HepG2 (cell line): ENCODE results near the gene RAP2A. TPM values are rescaled to one million over a fixed set of nuclear protein-coding genes. Genes with fewer than 3 reads are reported as not detected.
A peak's percentile ranks its signal among the peaks of the same experiment; 100 is the strongest.

Experiments
- ATAC-seq: fragments of 200-7000 bp; cut with Tn5 transposase; 3 replicates; pipeline ENCODE4 v1.9.1; 2020; ENCODE audit warnings: mild to moderate bottlenecking, moderate library complexity
- Bru-seq: library from RNA; stranded (reverse); fragments of 400-500 nt; gene quantifications from one replicate; lab custom pipeline; 2021; lab: Mats Ljungman, UMichigan
- BruChase-seq, 2 experiments: library from RNA; stranded (reverse); fragments of 400-500 nt; gene quantifications; one replicate each; lab custom pipeline; 2021; lab: Mats Ljungman, UMichigan
- BruUV-seq: library from RNA; stranded (reverse); fragments of 400-500 nt; replicated peaks from 2 replicates; lab custom pipeline; 2021; lab: Mats Ljungman, UMichigan
- CTCF ChIA-PET: fragments of 300-600 bp; formaldehyde crosslinking; extraction: SDS; loops from one replicate; lab custom pipeline; 2021; ENCODE audit warnings: low total read pairs, inconsistent platforms, low intra/inter-chr PET ratio; lab: Yijun Ruan, JAX
- POLR2A ChIA-PET: fragments of 350-600 bp; sonication (Branson Sonifier 250); formaldehyde crosslinking; loops from one replicate; lab custom pipeline; 2020; ENCODE audit warnings: antibody characterized with exemption, inconsistent platforms; lab: Yijun Ruan, JAX
- DNase-seq: peaks from one replicate; pipeline ENCODE4 v3.0.0-alpha.2; 2015; ENCODE audit warnings: low spot score
- FAIRE-seq: peaks from 3 replicates; lab custom pipeline; 2011; peaks lifted over from hg19 to GRCh38; lab: Jason Lieb, UNC
- H2AFZ ChIP-seq: one replicate; pipeline ENCODE4 v1.6.1; 2011; ENCODE audit warnings: low read length, inconsistent platforms
- H3K27ac ChIP-seq: fragments of 300-600 bp; 3 replicates; pipeline ENCODE4 v1.8.0; 2011; ENCODE audit warnings: mixed run types, mild to moderate bottlenecking, mixed read lengths, low read length, inconsistent platforms; ENCODE audit not compliant: insufficient read depth; ENCODE audit errors: extremely low read length
- H3K27me3 ChIP-seq, 2 experiments: fragments of 200-600 bp in 1 of 2; 2 replicates in 1 of 2; 3 replicates in 1 of 2; pipeline versions ENCODE4 v1.6.0 to v1.8.0; 2011; ENCODE audit warnings: low read length in 2 of 2, mild to moderate bottlenecking in 2 of 2, moderate library complexity in 2 of 2, inconsistent platforms in 1 of 2; ENCODE audit not compliant: insufficient read depth in 2 of 2, control insufficient read depth in 1 of 2
- H3K36me3 ChIP-seq, 2 experiments: fragments of 200-600 bp in 1 of 2; replicated peaks in 1 of 2; 2 replicates in 1 of 2; 3 replicates in 1 of 2; pipeline versions ENCODE4 v1.5.1 to v1.8.0; 2011; ENCODE audit warnings: low read length in 2 of 2, inconsistent platforms in 1 of 2; ENCODE audit not compliant: insufficient read depth in 2 of 2, control insufficient read depth in 1 of 2
- H3K4me1 ChIP-seq: 2 replicates; pipeline ENCODE4 v1.5.1; 2012; ENCODE audit warnings: low read length, inconsistent platforms; ENCODE audit not compliant: insufficient read depth
- H3K4me2 ChIP-seq: 2 replicates; pipeline ENCODE4 v1.6.0; 2011; ENCODE audit warnings: low read depth, low read length, inconsistent platforms
- H3K4me3 ChIP-seq, 3 experiments: fragments of 200-600 bp in 1 of 3; sonication (generic), shearing (Covaris generic) in 1 of 3; replicated peaks in 1 of 3; 2 replicates each; pipeline ENCODE4 v1.5.1; 2011 to 2016; ENCODE audit warnings: low read length in 3 of 3, inconsistent platforms in 2 of 3, low read depth in 2 of 3, mild to moderate bottlenecking in 2 of 3, control low read depth in 1 of 3, mixed read lengths in 1 of 3; ENCODE audit not compliant: insufficient read depth in 1 of 3
- H3K79me2 ChIP-seq: one replicate; pipeline ENCODE4 v1.6.1; 2011; ENCODE audit warnings: low read length, inconsistent platforms; ENCODE audit not compliant: insufficient read depth
- H3K9ac ChIP-seq: 2 replicates; pipeline ENCODE4 v1.6.0; 2011; ENCODE audit warnings: mild to moderate bottlenecking, low read depth, low read length, inconsistent platforms; ENCODE audit not compliant: insufficient read depth
- H3K9me3 ChIP-seq: 2 replicates; pipeline ENCODE4 v1.5.1; 2012; ENCODE audit warnings: mild to moderate bottlenecking, low read length
- H4K20me1 ChIP-seq: 2 replicates; pipeline ENCODE4 v1.6.0; 2011; ENCODE audit warnings: inconsistent platforms, mild to moderate bottlenecking, low read length, moderate library complexity; ENCODE audit not compliant: insufficient read depth
- JARID2 ChIP-seq: sonication (generic); formaldehyde crosslinking; IDR thresholded peaks from 2 replicates; pipeline ENCODE4 v1.8.1; 2023; ENCODE audit warnings: missing genetic modification reagents, inconsistent platforms; ENCODE audit not compliant: insufficient replicate concordance
- ZNF335 ChIP-seq: sonication (generic); formaldehyde crosslinking; IDR thresholded peaks from 2 replicates; pipeline ENCODE4 v1.4.0; 2020; ENCODE audit warnings: missing genetic modification reagents
- ZNF570 ChIP-seq: sonication (generic); formaldehyde crosslinking; IDR thresholded peaks from 2 replicates; pipeline ENCODE4 v1.4.0; 2020; ENCODE audit warnings: mild to moderate bottlenecking, missing genetic modification reagents, borderline replicate concordance
- WGBS: methylation state at CpG from one replicate; pipeline ENCODE4 v1.1.6; 2017; ENCODE audit warnings: low lambda C conversion rate; 5-methylcytosine and 5-hydroxymethylcytosine counted together
- in situ Hi-C: cut with HindIII; loops from 2 replicates; pipeline ENCODE4 v1.10.0; 2017; ENCODE audit warnings: low pct_unique_long_range_greater_than_20kb; ENCODE audit not compliant: extremely low pct_ligation_motif_present
- intact Hi-C: fragments of 100-400 bp; cut with micrococcal nuclease; formaldehyde crosslinking; loops from one replicate; pipeline ENCODE4 v1.10.0; 2022; ENCODE audit not compliant: unreplicated experiment
- long read RNA-seq, 2 experiments: library from RNA in 1 of 2; library from polyadenylated mRNA in 1 of 2; stranded (forward) in 1 of 2; unstranded in 1 of 2; transcript quantifications; one replicate each; pipeline ENCODE4 v2.0.0, GENCODE V29; 2019 to 2022
- polyA minus RNA-seq, 3 experiments: library from RNA; depleted of rRNA, polyadenylated mRNA; stranded (reverse); fragments of >200 nt; gene quantifications; 2 replicates each; pipeline ENCODE4 v1.2.3, GENCODE V29; 2011; ENCODE audit warnings: low replicate concordance in 1 of 3
- polyA plus RNA-seq, 8 experiments: library from polyadenylated mRNA; depleted of rRNA in 3 of 8; stranded (reverse) in 7 of 8; unstranded in 1 of 8; fragments of >200 nt; fragmentation: Illumina TruSeq in 4 of 8; extraction: Trizol in 4 of 8; gene quantifications; 2 replicates each; pipeline versions ENCODE4 v1.2.1 to v1.2.3, GENCODE V29; 2011 to 2016; ENCODE audit warnings: low read depth in 4 of 8, missing spikeins in 1 of 8, mixed read lengths in 1 of 8; ENCODE audit not compliant: insufficient read depth in 1 of 8
- total RNA-seq, 5 experiments: library from RNA; depleted of rRNA; stranded (reverse); fragments of >200 nt; fragmentation: Illumina TruSeq; extraction: Trizol; gene quantifications; 2 replicates each; pipeline ENCODE4 v1.2.3, GENCODE V29; 2016; ENCODE audit warnings: low read depth in 1 of 5
- TF ChIP-seq, protein P1 (sequence below): sonication (generic); formaldehyde crosslinking; IDR thresholded peaks from 2 replicates; pipeline ENCODE4 v1.4.0; 2020; ENCODE audit warnings: missing genetic modification reagents, borderline replicate concordance
- TF ChIP-seq, protein P2 (sequence below): sonication (generic); formaldehyde crosslinking; IDR thresholded peaks from 2 replicates; pipeline ENCODE4 v1.4.0; 2020; ENCODE audit warnings: mild to moderate bottlenecking, missing genetic modification reagents
- TF ChIP-seq, protein P3 (sequence below): IDR thresholded peaks from 2 replicates; pipeline ENCODE4 v1.6.1; 2012; ENCODE audit warnings: inconsistent platforms

The RAP2A gene
- 23.1 and 31.2 TPM in 2 replicates for total RNA-seq (2016; rRNA removed; fragmentation: Illumina TruSeq; extraction: Trizol)
- 8.2 and 8.3 TPM in 2 replicates for total RNA-seq (2016; cell fraction: cytosol; rRNA removed; fragmentation: Illumina TruSeq; extraction: Trizol; ENCODE audit: low read depth)
- 22.5 and 27.5 TPM in 2 replicates for total RNA-seq (2016; cell fraction: insoluble cytoplasmic fraction; rRNA removed; fragmentation: Illumina TruSeq; extraction: Trizol)
- total RNA-seq (2016; cell fraction: membrane; rRNA removed; fragmentation: Illumina TruSeq; extraction: Trizol), result 37.9 and 44.9 TPM in 2 replicates
- 11.6 and 12.3 TPM in 2 replicates for total RNA-seq (2016; cell fraction: nucleus; rRNA removed; fragmentation: Illumina TruSeq; extraction: Trizol)
- polyA plus RNA-seq (2011; rRNA removed), result 9.9 and 10.3 TPM in 2 replicates
- polyA plus RNA-seq (2011; cell fraction: cytosol; rRNA removed), result 3.2 and 5.4 TPM in 2 replicates
- polyA plus RNA-seq (2011; cell fraction: nucleus; rRNA removed), result 3.2 and 3.5 TPM in 2 replicates
- 11.4 and 12.1 TPM in 2 replicates for polyA plus RNA-seq (2012)
- polyA plus RNA-seq (2016; cell fraction: cytosol; fragmentation: Illumina TruSeq; extraction: Trizol; ENCODE audit: low read depth), result 8.7 and 9.1 TPM in 2 replicates
- polyA plus RNA-seq (2016; cell fraction: insoluble cytoplasmic fraction; fragmentation: Illumina TruSeq; extraction: Trizol; ENCODE audit: low read depth), result 23.3 and 25.3 TPM in 2 replicates
- polyA plus RNA-seq (2016; cell fraction: membrane; fragmentation: Illumina TruSeq; extraction: Trizol; ENCODE audit: low read depth), result 20.5 and 25.5 TPM in 2 replicates
- 12.6 TPM in 2 replicates for polyA plus RNA-seq (2016; cell fraction: nucleus; fragmentation: Illumina TruSeq; extraction: Trizol; ENCODE audit: insufficient read depth, low read depth)
- 44.2 and 45.5 TPM in 2 replicates for polyA minus RNA-seq (2011; rRNA and poly(A)+ RNA removed; ENCODE audit: low replicate concordance)
- 14.5 and 18.9 TPM in 2 replicates for polyA minus RNA-seq (2011; cell fraction: cytosol; rRNA and poly(A)+ RNA removed)
- polyA minus RNA-seq (2011; cell fraction: nucleus; rRNA and poly(A)+ RNA removed), result 12.9 and 17.0 TPM in 2 replicates
- Bru-seq, nascent RNA, result percentile 76 among the genes with signal in this experiment
- percentile 86 among the genes with signal in this experiment for BruChase-seq, experiment 1, labeled RNA remaining after a 6-hour chase
- BruChase-seq, experiment 2, labeled RNA remaining after a 2-hour chase, result percentile 78 among the genes with signal in this experiment
- long read RNA-seq, experiment 1, partial matches to known transcripts, result 0 of 2 reads
- long read RNA-seq, experiment 1, other reads (novel, unspliced or antisense), result 2 of 2 reads
- long read RNA-seq, experiment 2, full-length matches to known transcripts, result 4 of 24 reads
- long read RNA-seq, experiment 2, partial matches to known transcripts, result 0 of 24 reads
- long read RNA-seq, experiment 2, other reads (novel, unspliced or antisense), result 20 of 24 reads

DNA sequence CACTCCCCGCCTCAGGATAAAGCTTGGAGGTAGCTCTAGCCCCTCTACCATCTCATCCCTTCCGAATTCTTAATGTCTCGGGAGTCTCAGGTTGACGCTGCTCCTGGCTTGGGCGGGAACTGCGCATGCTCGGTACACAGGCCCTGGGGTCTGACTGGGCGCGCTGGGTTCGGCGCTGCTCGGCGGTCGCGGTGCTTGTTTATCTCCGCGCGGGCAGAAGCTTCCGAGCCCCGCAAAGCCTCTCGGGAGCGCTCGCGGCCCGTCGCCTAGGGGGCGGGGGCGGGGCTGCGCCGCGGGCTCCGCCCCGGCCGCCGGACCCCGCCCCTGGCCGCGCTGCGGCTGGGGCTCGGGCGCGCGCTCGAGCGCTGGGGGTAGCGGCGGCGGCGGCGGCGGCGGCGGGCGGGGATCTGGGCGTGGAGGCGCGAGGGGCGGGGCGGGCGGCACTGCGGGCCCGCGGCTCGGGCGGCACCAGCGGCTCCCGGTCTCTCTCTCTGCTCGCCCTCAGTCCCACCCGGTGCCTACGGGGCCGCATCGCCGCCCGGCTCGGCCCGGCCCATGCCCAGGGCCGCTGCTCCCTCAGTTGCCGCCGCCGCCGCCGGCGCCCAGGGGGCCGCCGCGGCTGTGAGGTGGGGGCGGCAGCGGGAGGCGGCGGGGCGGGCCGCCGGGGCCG is at the start of gene RAP2A:
TSS of gene RAP2A (plus strand) at position 443 of the 670 bp plus-strand sequence. CDS start 302 bp downstream, outside the sequence.
- in situ Hi-C loops (loop anchor here (5.0 kb wide), 1 partner anchor 143 kb away; no protein-coding TSS in a partner anchor), intact Hi-C loops (loop anchor here (10.0 kb wide), 1 partner anchor 209 kb away; the partner anchor contains the start of gene MBNL2)
- Histone ChIP-seq H4K20me1 (no peaks in the 10 kb centered on the region), H3K4me3 (peak within 1 kb of the TSS; percentile 86 to 90 (median 89)), H3K79me2 (peaks cover 32% of the 10 kb centered on the region), H3K36me3 (peaks cover 0 to 4% of the 10 kb centered on the region in 2 experiments; a peak in 1 of 5 replicates), H3K9me3 (no peaks in the 10 kb centered on the region), H2AFZ (no peak within 1 kb of the TSS), H3K4me2 (peak within 1 kb of the TSS; percentile 99), H3K4me1 (peaks cover 58% of the 10 kb centered on the region), H3K27me3 (no peaks in the 10 kb centered on the region), H3K9ac (peak within 1 kb of the TSS; percentile 90), H3K27ac (peak within 1 kb of the TSS; percentile 96)
- ChIA-PET CTCF (no interaction called here), POLR2A (interaction anchor here (0.9 to 1.8 kb wide), 11 partner anchors 10 to 1381 kb away, joined by 3 to 6 read pairs (median 4); partner anchors contain the start of genes MBNL2 and UGGT2)
- ATAC-seq, result peak; percentile 80
- no peak for FAIRE-seq
- BruUV-seq, result no TSS peak
- 2% methylated on average over 10 of the region's 94 CpGs for WGBS
- DNase-seq, result peak; percentile 85
- TF ChIP-seq ZNF335 (CRISPR knock-in tag) (no peak), ZNF570 (no peak), JARID2 (CRISPR knock-in tag) (no peak)
- TF ChIP-seq, protein P1, sequence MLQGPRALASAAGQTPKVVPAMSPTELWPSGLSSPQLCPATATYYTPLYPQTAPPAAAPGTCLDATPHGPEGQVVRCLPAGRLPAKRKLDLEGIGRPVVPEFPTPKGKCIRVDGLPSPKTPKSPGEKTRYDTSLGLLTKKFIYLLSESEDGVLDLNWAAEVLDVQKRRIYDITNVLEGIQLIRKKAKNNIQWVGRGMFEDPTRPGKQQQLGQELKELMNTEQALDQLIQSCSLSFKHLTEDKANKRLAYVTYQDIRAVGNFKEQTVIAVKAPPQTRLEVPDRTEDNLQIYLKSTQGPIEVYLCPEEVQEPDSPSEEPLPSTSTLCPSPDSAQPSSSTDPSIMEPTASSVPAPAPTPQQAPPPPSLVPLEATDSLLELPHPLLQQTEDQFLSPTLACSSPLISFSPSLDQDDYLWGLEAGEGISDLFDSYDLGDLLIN (CRISPR knock-in tag), result no peak
- TF ChIP-seq, protein P2, sequence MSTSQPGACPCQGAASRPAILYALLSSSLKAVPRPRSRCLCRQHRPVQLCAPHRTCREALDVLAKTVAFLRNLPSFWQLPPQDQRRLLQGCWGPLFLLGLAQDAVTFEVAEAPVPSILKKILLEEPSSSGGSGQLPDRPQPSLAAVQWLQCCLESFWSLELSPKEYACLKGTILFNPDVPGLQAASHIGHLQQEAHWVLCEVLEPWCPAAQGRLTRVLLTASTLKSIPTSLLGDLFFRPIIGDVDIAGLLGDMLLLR (CRISPR knock-in tag), result 0 out of 2 replicates have a peak, but pooled peaks have one; percentile 31
- TF ChIP-seq, protein P3, sequence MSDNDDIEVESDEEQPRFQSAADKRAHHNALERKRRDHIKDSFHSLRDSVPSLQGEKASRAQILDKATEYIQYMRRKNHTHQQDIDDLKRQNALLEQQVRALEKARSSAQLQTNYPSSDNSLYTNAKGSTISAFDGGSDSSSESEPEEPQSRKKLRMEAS, result peak; percentile 38; the same call in 1 of the 2 replicates
